ENCODE data around the gene GGT6.
A peak's percentile ranks its signal among the peaks of the same experiment; 100 is the strongest.

The GGT6 gene

DNA sequence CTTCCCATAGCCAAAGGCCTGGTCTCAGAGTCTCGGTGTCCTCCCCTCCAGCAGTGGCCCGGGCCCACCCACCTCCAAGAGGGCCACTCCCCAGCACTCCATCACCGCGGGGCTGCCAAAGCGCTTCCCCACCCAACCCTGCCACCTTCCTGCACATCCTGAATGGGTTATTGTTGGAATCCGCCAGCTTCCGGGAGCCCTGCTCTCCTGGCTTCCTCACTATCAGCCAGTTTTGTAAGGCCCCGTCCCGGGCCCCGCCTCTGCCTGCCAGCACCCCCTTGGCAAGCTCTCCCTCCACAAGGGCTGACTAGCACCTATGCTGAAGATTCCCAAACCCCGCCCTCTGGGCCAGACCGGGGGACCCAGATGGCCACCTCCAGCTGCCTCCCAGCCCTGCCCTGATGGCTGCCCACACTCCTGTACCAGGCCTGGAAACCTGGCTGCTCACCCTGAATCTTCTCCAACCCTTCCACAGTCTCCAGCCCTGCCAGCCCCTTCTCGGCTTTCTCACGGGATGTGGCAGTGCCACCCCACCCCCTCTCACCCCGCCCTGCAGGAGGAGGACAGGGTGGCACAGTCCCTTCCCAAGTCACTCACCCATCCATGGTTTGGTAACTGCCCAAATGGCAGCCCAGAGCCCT lies 19.6 kb downstream of the GGT6 start:
- TF ChIP-seq CTCF (IDR thresholded peaks at IDR 0.05; ENCODE audit: low read depth, low read length), result no peak
- Histone ChIP-seq H3K9me3 (no peaks in the 10 kb centered on the region), H3K4me3 (ENCODE audit: low read depth, low read length) (no peak overlapping the region), H3K4me1 (no peaks in the 10 kb centered on the region), H3K27me3 (no peaks in the 10 kb centered on the region), H3K36me3 (peaks cover 12% of the 10 kb centered on the region)
- DNase-seq, result no peak

DNA sequence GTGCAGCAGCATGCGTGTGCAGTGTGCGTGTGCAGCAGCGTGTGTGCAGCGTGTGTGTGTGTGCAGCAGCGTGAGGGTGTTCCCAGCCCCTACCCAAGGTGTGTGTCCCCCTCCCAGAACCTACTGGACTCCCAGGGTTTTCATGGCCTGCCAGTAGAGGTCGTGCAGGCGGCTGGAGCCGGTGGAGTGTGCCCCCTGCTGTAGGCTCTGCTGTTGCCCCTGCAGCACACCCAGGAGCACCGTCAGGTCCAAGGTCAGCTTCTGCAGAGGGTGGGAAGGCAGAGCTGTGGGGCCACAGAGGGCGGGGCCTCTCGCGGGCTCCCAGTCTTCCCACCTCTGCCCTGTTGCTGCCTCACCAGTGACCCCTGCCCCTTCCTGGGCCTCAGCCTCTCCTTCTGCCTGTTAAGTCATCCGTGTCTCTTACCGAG lies 20.1 kb downstream of the GGT6 start:
- Histone ChIP-seq H3K4me1 (no peaks in the 10 kb centered on the region), H3K9me3 (no peaks in the 10 kb centered on the region), H3K27me3 (no peaks in the 10 kb centered on the region), H3K36me3 (peaks cover 12% of the 10 kb centered on the region), H3K4me3 (ENCODE audit: low read depth, low read length) (no peak overlapping the region)
- DNase-seq, result no peak
- TF ChIP-seq CTCF (IDR thresholded peaks at IDR 0.05; ENCODE audit: low read depth, low read length), result peak; percentile 28; the same call in 1 of the 2 replicates

GRCh38 chr17:4539576-4540223 lies 20.7 kb downstream of the GGT6 start:
- H3K27me3 ChIP-seq, result no peaks in the 10 kb centered on the region
- peaks cover 12% of the 10 kb centered on the region for H3K36me3 ChIP-seq
- no peak for DNase-seq
- H3K9me3 ChIP-seq, result no peaks in the 10 kb centered on the region
- H3K4me1 ChIP-seq, result no peaks in the 10 kb centered on the region
- no peak for TF ChIP-seq CTCF (IDR thresholded peaks at IDR 0.05; ENCODE audit: low read depth, low read length)
- H3K4me3 ChIP-seq (ENCODE audit: low read depth, low read length), result no peak overlapping the region

DNA sequence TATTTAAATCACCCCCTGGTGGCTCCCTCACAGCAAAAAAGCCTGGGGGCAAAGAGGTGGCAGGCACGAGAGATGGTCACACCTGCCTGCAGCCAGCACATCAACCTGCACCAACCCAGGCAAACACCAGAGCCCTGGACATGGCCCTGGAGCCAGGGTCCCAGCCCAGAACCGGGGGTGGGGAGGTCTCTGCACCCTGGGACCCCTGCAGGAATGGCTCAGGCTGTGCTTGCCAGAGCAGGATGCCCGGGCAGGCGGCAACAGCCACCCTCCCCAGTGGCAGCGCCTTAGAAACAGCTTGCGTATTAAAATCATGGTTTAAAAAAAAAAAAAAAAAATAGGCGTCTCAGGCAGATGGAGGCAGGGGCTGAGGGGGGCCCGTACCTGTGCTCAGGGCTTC lies 21.4 kb downstream of the GGT6 start:
- Histone ChIP-seq H3K36me3 (peaks cover 12% of the 10 kb centered on the region), H3K4me1 (peaks cover 2% of the 10 kb centered on the region), H3K27me3 (no peaks in the 10 kb centered on the region), H3K4me3 (ENCODE audit: low read depth, low read length) (no peak overlapping the region), H3K9me3 (no peaks in the 10 kb centered on the region)
- DNase-seq, result no peak
- no peak for TF ChIP-seq CTCF (IDR thresholded peaks at IDR 0.05; ENCODE audit: low read depth, low read length)

DNA sequence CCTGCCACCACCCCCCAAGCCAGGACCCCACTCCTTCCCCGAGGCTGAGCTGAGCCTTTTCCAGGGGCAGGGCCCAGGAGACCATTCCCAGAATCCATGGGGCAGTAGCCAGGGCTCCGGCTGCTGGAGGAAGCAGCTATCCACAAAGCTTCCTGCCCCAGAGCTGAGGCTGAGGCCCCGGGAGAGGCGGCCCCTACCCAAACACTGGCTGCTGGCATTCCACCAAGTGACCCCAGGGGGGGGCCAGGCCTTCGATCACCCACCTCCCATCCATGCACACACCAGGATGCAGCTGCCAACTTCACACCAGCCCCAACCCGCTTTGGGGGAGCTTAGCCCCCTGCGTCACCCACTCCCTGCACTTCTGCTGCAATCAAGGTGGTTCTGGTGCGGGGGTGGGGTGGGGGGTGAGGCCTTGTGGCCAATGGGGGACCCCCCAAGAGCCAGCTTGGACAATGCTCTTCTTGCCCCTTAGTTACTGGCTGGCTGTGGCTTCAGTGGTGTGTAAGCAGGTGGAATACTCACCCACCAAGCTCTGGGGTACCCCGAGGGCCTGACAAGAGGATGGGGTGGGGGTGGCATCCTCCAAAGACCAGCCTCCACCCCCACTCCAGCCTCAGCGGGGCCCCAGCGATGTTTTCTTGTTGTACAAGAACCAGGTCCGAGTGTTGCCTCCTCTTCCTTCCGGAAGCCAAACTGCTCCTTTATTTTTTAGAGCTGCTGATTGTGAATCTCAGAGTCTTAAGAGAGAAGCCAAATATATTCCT lies 22.0 kb downstream of the GGT6 start:
- DNase-seq, result no peak
- Histone ChIP-seq H3K9me3 (no peaks in the 10 kb centered on the region), H3K4me3 (ENCODE audit: low read depth, low read length) (no peak overlapping the region), H3K4me1 (peaks cover 3% of the 10 kb centered on the region), H3K36me3 (peaks cover 12% of the 10 kb centered on the region), H3K27me3 (no peaks in the 10 kb centered on the region)
- no peak for TF ChIP-seq CTCF (IDR thresholded peaks at IDR 0.05; ENCODE audit: low read depth, low read length)

All from BE2C (cell line).